ENCODE results near the gene PDSS1. TPM values are rescaled to one million over a fixed set of nuclear protein-coding genes. Genes with fewer than 3 reads are reported as not detected.

PDSS1 gene
- total and polyA plus RNA-seq, 4 donors: 6.0 to 7.6 (median 7.1) TPM

DNA sequence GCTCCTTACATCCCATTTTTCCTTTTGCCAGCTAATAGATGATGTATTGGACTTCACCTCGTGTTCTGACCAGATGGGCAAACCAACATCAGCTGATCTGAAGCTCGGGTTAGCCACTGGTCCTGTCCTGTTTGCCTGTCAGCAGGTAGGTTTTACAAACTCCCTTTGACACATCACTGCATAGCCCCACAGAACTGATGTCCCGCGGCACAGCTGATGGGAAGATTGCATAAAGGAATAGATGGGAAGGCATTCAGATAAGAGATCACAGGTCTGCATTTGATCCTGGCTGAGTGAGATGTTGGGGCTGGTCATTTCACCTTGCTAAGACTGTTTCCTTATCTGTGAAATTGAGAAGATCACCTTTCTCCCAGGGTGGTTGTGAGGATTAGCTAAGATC is 37.9 kb downstream of the PDSS1 start:
- no peak overlapping the region for H3K27ac ChIP-seq (ENCODE audit: low read depth in 1 of 2, low read length in 2 of 2)
- no peaks in the 10 kb centered on the region for H3K27me3 ChIP-seq (ENCODE audit: control insufficient read depth in 4 of 4, insufficient read depth in 4 of 4, low read length in 3 of 4)
- H3K36me3 ChIP-seq (ENCODE audit: control insufficient read depth in 4 of 4, insufficient read depth in 3 of 4, low read depth in 1 of 4, low read length in 3 of 4): peaks cover 2 to 15% (median 4%) of the 10 kb centered on the region in 4 donors
- H3K4me1 ChIP-seq (ENCODE audit: control insufficient read depth in 4 of 4, insufficient read depth in 4 of 4, low read length in 3 of 4): peaks cover 2 to 24% (median 16%) of the 10 kb centered on the region in 4 donors
- no peak for DNase-seq (ENCODE audit: low spot score)
- TF ChIP-seq GABPA (IDR thresholded peaks at IDR 0.05 in 1 of 2, conservative IDR thresholded peaks at IDR 0.05 in 1 of 2) (no peak), HNF4A (conservative IDR thresholded peaks at IDR 0.05) (no peak), JUND (IDR thresholded peaks at IDR 0.05) (no peak)
- TF ChIP-seq, protein P1, sequence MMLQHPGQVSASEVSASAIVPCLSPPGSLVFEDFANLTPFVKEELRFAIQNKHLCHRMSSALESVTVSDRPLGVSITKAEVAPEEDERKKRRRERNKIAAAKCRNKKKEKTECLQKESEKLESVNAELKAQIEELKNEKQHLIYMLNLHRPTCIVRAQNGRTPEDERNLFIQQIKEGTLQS (IDR thresholded peaks at IDR 0.05): no peak
- TF ChIP-seq, protein P2, sequence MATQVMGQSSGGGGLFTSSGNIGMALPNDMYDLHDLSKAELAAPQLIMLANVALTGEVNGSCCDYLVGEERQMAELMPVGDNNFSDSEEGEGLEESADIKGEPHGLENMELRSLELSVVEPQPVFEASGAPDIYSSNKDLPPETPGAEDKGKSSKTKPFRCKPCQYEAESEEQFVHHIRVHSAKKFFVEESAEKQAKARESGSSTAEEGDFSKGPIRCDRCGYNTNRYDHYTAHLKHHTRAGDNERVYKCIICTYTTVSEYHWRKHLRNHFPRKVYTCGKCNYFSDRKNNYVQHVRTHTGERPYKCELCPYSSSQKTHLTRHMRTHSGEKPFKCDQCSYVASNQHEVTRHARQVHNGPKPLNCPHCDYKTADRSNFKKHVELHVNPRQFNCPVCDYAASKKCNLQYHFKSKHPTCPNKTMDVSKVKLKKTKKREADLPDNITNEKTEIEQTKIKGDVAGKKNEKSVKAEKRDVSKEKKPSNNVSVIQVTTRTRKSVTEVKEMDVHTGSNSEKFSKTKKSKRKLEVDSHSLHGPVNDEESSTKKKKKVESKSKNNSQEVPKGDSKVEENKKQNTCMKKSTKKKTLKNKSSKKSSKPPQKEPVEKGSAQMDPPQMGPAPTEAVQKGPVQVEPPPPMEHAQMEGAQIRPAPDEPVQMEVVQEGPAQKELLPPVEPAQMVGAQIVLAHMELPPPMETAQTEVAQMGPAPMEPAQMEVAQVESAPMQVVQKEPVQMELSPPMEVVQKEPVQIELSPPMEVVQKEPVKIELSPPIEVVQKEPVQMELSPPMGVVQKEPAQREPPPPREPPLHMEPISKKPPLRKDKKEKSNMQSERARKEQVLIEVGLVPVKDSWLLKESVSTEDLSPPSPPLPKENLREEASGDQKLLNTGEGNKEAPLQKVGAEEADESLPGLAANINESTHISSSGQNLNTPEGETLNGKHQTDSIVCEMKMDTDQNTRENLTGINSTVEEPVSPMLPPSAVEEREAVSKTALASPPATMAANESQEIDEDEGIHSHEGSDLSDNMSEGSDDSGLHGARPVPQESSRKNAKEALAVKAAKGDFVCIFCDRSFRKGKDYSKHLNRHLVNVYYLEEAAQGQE (IDR thresholded peaks at IDR 0.05): no peak
- no peak overlapping the region for H3K9ac ChIP-seq (ENCODE audit: low read depth in 1 of 2, low read length in 2 of 2)
- H3K9me3 ChIP-seq (ENCODE audit: control insufficient read depth in 4 of 4, low read length in 3 of 4): no peaks in the 10 kb centered on the region
- H3K4me3 ChIP-seq (ENCODE audit: low read depth in 1 of 3, low read length in 3 of 3): no peak overlapping the region
- WGBS: 89% methylated on average over 4 of the region's 4 CpGs

DNA sequence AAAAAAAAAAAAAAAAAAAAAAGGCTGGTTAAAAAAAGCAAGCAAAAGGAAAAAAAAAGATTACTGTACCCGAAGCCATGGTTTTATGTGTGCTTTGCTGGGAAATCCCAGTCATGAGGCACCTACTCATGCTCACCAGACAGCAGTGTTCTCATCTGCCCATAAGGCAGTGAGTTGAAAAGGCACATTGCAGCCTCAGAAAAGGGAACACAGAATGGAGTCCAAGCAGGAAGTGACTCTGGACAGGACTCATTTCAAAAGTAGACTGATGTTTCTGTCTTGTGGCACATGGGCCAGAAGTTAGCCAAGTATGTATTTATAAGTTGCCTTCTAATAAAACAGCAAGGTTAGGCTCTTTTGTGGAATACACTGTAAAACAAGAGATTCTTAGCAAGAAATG is 40.2 kb downstream of the PDSS1 start:
- H3K4me1 ChIP-seq (ENCODE audit: control insufficient read depth in 4 of 4, insufficient read depth in 4 of 4, low read length in 3 of 4): peaks cover 2 to 24% (median 16%) of the 10 kb centered on the region in 4 donors
- WGBS: 60% methylated on average over 1 of the region's 1 CpG
- H3K27ac ChIP-seq (ENCODE audit: low read depth in 1 of 2, low read length in 2 of 2): no peak overlapping the region
- TF ChIP-seq HNF4A (conservative IDR thresholded peaks at IDR 0.05) (no peak), FOXA2 (IDR thresholded peaks at IDR 0.05) (no peak)
- no peaks in the 10 kb centered on the region for H3K9me3 ChIP-seq (ENCODE audit: control insufficient read depth in 4 of 4, low read length in 3 of 4)
- no peaks in the 10 kb centered on the region for H3K27me3 ChIP-seq (ENCODE audit: control insufficient read depth in 4 of 4, insufficient read depth in 4 of 4, low read length in 3 of 4)
- no peak overlapping the region for H3K4me3 ChIP-seq (ENCODE audit: low read depth in 1 of 3, low read length in 3 of 3)
- H3K9ac ChIP-seq (ENCODE audit: low read depth in 1 of 2, low read length in 2 of 2): no peak overlapping the region
- no peak for DNase-seq (ENCODE audit: low spot score)
- H3K36me3 ChIP-seq (ENCODE audit: control insufficient read depth in 4 of 4, insufficient read depth in 3 of 4, low read depth in 1 of 4, low read length in 3 of 4): peaks cover 0 to 9% (median 4%) of the 10 kb centered on the region in 4 donors

DNA sequence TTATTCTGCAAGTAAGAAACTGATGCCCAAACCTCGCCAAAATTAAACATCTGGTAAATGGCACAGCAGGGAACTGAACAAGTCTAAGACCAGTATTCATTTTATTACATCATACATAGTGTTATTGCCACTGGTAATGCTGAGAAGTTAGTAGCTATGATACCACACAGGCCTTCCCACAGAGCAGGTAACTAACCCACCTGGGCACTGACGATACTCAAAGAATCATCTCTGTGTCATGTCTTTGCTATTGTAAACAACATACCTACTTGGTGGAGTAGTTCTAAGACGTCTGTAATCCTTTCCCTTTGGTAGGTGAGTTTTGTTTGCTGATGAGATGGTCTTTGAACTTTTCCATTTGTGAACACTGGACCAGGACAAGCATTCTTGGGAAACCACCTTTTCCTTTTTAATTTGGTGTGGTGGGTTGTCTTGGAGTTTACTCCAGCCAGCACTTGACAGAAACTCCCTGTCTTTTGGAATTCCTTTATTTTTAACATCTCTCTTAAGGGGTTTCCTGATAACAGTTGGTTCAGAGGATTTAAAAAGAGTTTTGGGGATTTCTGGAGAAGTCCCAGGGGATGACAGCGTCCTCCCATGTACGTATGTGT is 40.9 kb downstream of the PDSS1 start:
- Histone ChIP-seq H3K27ac (ENCODE audit: low read depth in 1 of 2, low read length in 2 of 2) (no peak overlapping the region), H3K4me1 (ENCODE audit: control insufficient read depth in 4 of 4, insufficient read depth in 4 of 4, low read length in 3 of 4) (peaks cover 2 to 23% (median 16%) of the 10 kb centered on the region in 4 donors), H3K36me3 (ENCODE audit: control insufficient read depth in 4 of 4, insufficient read depth in 3 of 4, low read depth in 1 of 4, low read length in 3 of 4) (peaks cover 0 to 15% (median 7%) of the 10 kb centered on the region in 4 donors), H3K9ac (ENCODE audit: low read depth in 1 of 2, low read length in 2 of 2) (no peak overlapping the region), H3K4me3 (ENCODE audit: low read depth in 1 of 3, low read length in 3 of 3) (no peak overlapping the region), H3K27me3 (ENCODE audit: control insufficient read depth in 4 of 4, insufficient read depth in 4 of 4, low read length in 3 of 4) (no peaks in the 10 kb centered on the region), H3K9me3 (ENCODE audit: control insufficient read depth in 4 of 4, low read length in 3 of 4) (no peaks in the 10 kb centered on the region)
- WGBS: 79% methylated on average over 5 of the region's 5 CpGs
- TF ChIP-seq, protein P2 (IDR thresholded peaks at IDR 0.05): no peak
- peak; percentile 50 to 61 for TF ChIP-seq HNF4A (conservative IDR thresholded peaks at IDR 0.05)
- no peak for DNase-seq (ENCODE audit: low spot score)

Measured in liver (tissue), 9 donors.